Measurements from ENCODE around the gene RNASE8. TPM values are rescaled to one million over a fixed set of nuclear protein-coding genes. Genes with fewer than 3 reads are reported as not detected.

The RNASE8 gene
- total and polyA plus RNA-seq, 2 of the 8 experiments (the other 6 are each of a cell fraction or from before 2014, with no cell fraction given) = not detected

- peak; percentile 57 to 64 (median 58) for TF ChIP-seq CTCF (IDR thresholded peaks at IDR 0.05; ENCODE audit: control extremely low read depth in 1 of 3, insufficient read depth in 1 of 3, low read depth in 1 of 3, low read length in 3 of 3)
- TF ChIP-seq EP300 (IDR thresholded peaks at IDR 0.05; ENCODE audit: borderline replicate concordance in 1 of 2, low read depth in 2 of 2, low read length in 2 of 2) = peak in 1 of 2 experiments; percentile 16; a peak in 1 of 3 replicates
- TF ChIP-seq EZH2 (IDR thresholded peaks at IDR 0.05; ENCODE audit: low read depth, low read length, severe bottlenecking) = no peak
- no peak for TF ChIP-seq SAP30 (IDR thresholded peaks at IDR 0.05; ENCODE audit: insufficient read depth, insufficient replicate concordance, low read length)
- TF ChIP-seq TEAD4 (IDR thresholded peaks at IDR 0.05; ENCODE audit: low read depth, low read length) = no peak
- TF ChIP-seq CBX5 (IDR thresholded peaks at IDR 0.05; ENCODE audit: low read depth, low read length) = no peak
- TF ChIP-seq SIX5 (IDR thresholded peaks at IDR 0.05; ENCODE audit: low read depth, low read length) = no peak
- TF ChIP-seq SP4 (IDR thresholded peaks at IDR 0.05; ENCODE audit: low read length) = 0 out of 2 replicates have a peak, but pooled peaks have one; percentile 31
- TF ChIP-seq RXRA (IDR thresholded peaks at IDR 0.05; ENCODE audit: insufficient read depth, low read depth, low read length) = no peak
- peak; percentile 93 for TF ChIP-seq ASH2L (IDR thresholded peaks at IDR 0.05; ENCODE audit: low read length)
- TF ChIP-seq FOSL1 (IDR thresholded peaks at IDR 0.05; ENCODE audit: insufficient read depth, low read depth, low read length) = no peak
- TF ChIP-seq USF2 (IDR thresholded peaks at IDR 0.05; ENCODE audit: low read length) = no peak
- TF ChIP-seq SRF (IDR thresholded peaks at IDR 0.05; ENCODE audit: low read depth, low read length) = no peak
- TF ChIP-seq ATF3 (IDR thresholded peaks at IDR 0.05; ENCODE audit: insufficient read depth, low read depth, low read length) = no peak
- TF ChIP-seq SUZ12 (IDR thresholded peaks at IDR 0.05; ENCODE audit: low read length) = no peak
- TF ChIP-seq CEBPB (IDR thresholded peaks at IDR 0.05; ENCODE audit: low read depth, low read length) = no peak
- no peak for TF ChIP-seq BACH1 (IDR thresholded peaks at IDR 0.05; ENCODE audit: low read length)
- TF ChIP-seq NRF1 (IDR thresholded peaks at IDR 0.05; ENCODE audit: low read depth, low read length) = no peak
- no peak for TF ChIP-seq EGR1 (IDR thresholded peaks at IDR 0.05; ENCODE audit: borderline replicate concordance, low read depth, low read length)
Measured at GRCh38 chr14:21093769-21094681, 36.4 kb downstream of the RNASE8 start (continued).
